Fibroblast of gingiva (primary cell): ENCODE data around the gene MARCKSL1.
"Not testable (repeated sequence)": the region's sequence is repeated elsewhere in the genome, so short reads cannot be mapped to it uniquely, and the experiment has no call there.

Source experiments
- DNase-seq: peaks from one replicate; pipeline ENCODE4 v3.0.0-alpha.2; 2011; ENCODE audit warnings: low read depth

The MARCKSL1 gene

GRCh38 chr1:32335790-32336590, at the start of gene MARCKSL1:
Gene MARCKSL1, minus strand, starts transcription at chr1:32336233. Its CDS starts 200 bp downstream, at chr1:32336033.
- DNase-seq, result peak; percentile 37

- DNase-seq, result no peak
Observed at GRCh38 chr1:32380057-32380456, 44.0 kb upstream of the MARCKSL1 start.

- no peak for DNase-seq
Observed at GRCh38 chr1:32377541-32378220, 41.6 kb upstream of the MARCKSL1 start.

- DNase-seq, result no peak
Observed at GRCh38 chr1:32376199-32376598, 40.2 kb upstream of the MARCKSL1 start.

- DNase-seq, result no peak
Observed at GRCh38 chr1:32373996-32374592, 38.1 kb upstream of the MARCKSL1 start.

GRCh38 chr1:32372149-32372756, 36.2 kb upstream of the MARCKSL1 start:
- DNase-seq, result no peak

- DNase-seq, result no peak
Observed at GRCh38 chr1:32367912-32368635, 32.0 kb upstream of the MARCKSL1 start.

GRCh38 chr1:32365445-32365844, 29.4 kb upstream of the MARCKSL1 start:
- DNase-seq, result no peak

- DNase-seq, result no peak
Observed at GRCh38 chr1:32364836-32365235, 28.8 kb upstream of the MARCKSL1 start.

GRCh38 chr1:32363713-32364112, 27.7 kb upstream of the MARCKSL1 start:
- DNase-seq, result no peak

- DNase-seq, result no peak
Observed at GRCh38 chr1:32362474-32363313, 26.7 kb upstream of the MARCKSL1 start, which contains the start of the genes FAM229A and TSSK3. Gene FAM229A, minus strand, starts transcription at chr1:32362485. Its CDS starts 394 bp downstream, at chr1:32362091. Gene TSSK3, plus strand, starts transcription at chr1:32362539. Its CDS starts 163 bp downstream, at chr1:32362702.

- DNase-seq, result no peak
Observed at GRCh38 chr1:32361674-32362473, 25.8 kb upstream of the MARCKSL1 start.

- DNase-seq, result no peak
Observed at GRCh38 chr1:32361308-32361673, 25.3 kb upstream of the MARCKSL1 start.

- no peak for DNase-seq
Observed at GRCh38 chr1:32358435-32358834, 22.4 kb upstream of the MARCKSL1 start.

GRCh38 chr1:32357614-32358013, 21.6 kb upstream of the MARCKSL1 start:
- no peak for DNase-seq

GRCh38 chr1:32356478-32356877, 20.4 kb upstream of the MARCKSL1 start:
- no peak for DNase-seq

- not testable (repeated sequence) for DNase-seq
Observed at GRCh38 chr1:32355778-32356177, 19.7 kb upstream of the MARCKSL1 start.

GRCh38 chr1:32353886-32354570, 18.0 kb upstream of the MARCKSL1 start:
- peak; percentile 43 for DNase-seq

- DNase-seq, result no peak
Observed at GRCh38 chr1:32353431-32353830, 17.4 kb upstream of the MARCKSL1 start.
